GM12865 (cell line): ENCODE results near the gene NAA16.
"Not testable (repeated sequence)": the region's sequence is repeated elsewhere in the genome, so short reads cannot be mapped to it uniquely, and the experiment has no call there.

Experiments
- DNase-seq: peaks from one replicate; pipeline ENCODE4 v3.0.0; 2010; ENCODE audit warnings: low read depth
- H3K4me3 ChIP-seq: 2 replicates; pipeline ENCODE4 v1.5.1; 2011; ENCODE audit warnings: mild to moderate bottlenecking, low read depth, low read length, control low read depth
- TF ChIP-seq, protein P1 (sequence below): IDR thresholded peaks from 2 replicates; pipeline ENCODE4 v1.5.1; 2011; ENCODE audit warnings: low read length, control low read depth, low read depth, inconsistent platforms; ENCODE audit not compliant: insufficient read depth; ENCODE audit errors: missing control alignments

The NAA16 gene

DNA sequence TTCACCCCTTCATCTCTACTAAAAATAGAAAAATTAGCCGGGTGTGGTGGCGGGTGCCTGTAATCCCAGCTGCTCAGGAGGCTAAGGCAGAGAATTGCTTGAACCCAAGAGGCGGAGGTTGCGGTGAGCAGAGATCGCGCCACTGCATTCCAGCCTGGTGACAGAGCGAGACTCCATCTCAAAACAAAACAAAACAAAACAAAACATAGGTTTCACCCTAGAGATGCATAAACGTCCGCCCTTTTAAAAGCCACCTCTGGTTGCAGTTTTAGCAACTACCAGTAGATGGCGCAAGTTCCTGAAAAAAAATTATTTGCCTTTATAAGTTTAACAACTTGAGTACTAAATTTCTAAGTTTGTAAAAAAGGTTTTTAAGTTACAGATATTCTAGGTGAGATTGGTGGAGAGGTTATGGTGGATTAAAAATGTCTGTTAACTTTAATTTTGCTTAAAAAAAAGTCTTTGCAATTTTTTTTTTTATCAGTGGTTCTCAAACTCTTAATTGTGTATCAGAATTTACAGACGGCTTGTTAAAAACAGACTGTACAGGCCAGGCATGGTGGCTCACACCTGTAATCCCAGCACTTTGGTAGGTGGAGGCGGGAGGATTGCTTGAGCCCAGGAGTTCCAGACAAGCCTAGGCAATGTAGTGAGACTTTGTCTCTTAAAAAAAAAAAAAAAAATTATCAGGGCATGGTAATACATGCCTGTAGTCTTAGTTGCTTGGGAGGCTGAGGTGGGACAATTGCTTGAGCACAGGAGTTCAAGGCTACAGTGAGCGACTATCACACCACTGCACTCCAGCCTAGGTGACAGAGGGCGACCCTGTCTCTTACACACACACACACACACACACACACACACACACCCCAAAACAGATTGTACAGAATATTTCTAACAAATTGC, 42.1 kb downstream of the NAA16 start:
- peak; percentile 67 for DNase-seq
- no peak overlapping the region for H3K4me3 ChIP-seq
- TF ChIP-seq, protein P1, sequence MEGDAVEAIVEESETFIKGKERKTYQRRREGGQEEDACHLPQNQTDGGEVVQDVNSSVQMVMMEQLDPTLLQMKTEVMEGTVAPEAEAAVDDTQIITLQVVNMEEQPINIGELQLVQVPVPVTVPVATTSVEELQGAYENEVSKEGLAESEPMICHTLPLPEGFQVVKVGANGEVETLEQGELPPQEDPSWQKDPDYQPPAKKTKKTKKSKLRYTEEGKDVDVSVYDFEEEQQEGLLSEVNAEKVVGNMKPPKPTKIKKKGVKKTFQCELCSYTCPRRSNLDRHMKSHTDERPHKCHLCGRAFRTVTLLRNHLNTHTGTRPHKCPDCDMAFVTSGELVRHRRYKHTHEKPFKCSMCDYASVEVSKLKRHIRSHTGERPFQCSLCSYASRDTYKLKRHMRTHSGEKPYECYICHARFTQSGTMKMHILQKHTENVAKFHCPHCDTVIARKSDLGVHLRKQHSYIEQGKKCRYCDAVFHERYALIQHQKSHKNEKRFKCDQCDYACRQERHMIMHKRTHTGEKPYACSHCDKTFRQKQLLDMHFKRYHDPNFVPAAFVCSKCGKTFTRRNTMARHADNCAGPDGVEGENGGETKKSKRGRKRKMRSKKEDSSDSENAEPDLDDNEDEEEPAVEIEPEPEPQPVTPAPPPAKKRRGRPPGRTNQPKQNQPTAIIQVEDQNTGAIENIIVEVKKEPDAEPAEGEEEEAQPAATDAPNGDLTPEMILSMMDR = peak; percentile 63

GRCh38 chr13:41354416-41354815, 43.3 kb downstream of the NAA16 start:
- TF ChIP-seq, protein P1 = no peak
- H3K4me3 ChIP-seq = no peak overlapping the region
- DNase-seq = no peak

DNA sequence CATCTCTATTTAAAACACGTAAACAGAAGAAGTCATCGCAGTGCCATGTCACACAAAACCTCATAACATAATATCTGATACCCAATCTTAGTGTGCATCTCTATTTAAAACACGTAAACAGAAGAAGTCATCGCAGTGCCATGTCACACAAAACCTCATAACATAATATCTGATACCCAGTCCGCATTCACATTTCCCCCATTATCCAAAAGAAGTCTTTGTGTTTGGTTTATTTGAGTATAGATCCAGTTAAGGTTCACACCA, 45.2 kb downstream of the NAA16 start:
- not testable (repeated sequence) for H3K4me3 ChIP-seq, DNase-seq

- H3K4me3 ChIP-seq = no peak overlapping the region
- TF ChIP-seq, protein P1 = no peak
- no peak for DNase-seq
Observed at GRCh38 chr13:41356786-41357185, 45.7 kb downstream of the NAA16 start.

GRCh38 chr13:41361491-41361890, 50.4 kb downstream of the NAA16 start:
- H3K4me3 ChIP-seq = no peak overlapping the region
- TF ChIP-seq, protein P1 = no peak
- DNase-seq = no peak

- no peak overlapping the region for H3K4me3 ChIP-seq
- DNase-seq = no peak
- TF ChIP-seq, protein P1 = no peak
Observed at GRCh38 chr13:41364043-41364442, 53.0 kb downstream of the NAA16 start.

- TF ChIP-seq, protein P1 = no peak
- DNase-seq = no peak
- no peak overlapping the region for H3K4me3 ChIP-seq
Observed at GRCh38 chr13:41365631-41366030, 54.6 kb downstream of the NAA16 start.
